Measurements from ENCODE around the gene ADCYAP1R1.

GRCh38 chr7:31126976-31127375, 74.9 kb downstream of the ADCYAP1R1 start:
- no peak for TF ChIP-seq POLR2A (IDR thresholded peaks at IDR 0.05)
- TF ChIP-seq CTCF (IDR thresholded peaks at IDR 0.05): no peak

All from right lobe of liver (tissue), 4 donors.